Trophoblast cell (in vitro differentiated cells and primary cell): ENCODE results near the gene TBC1D13.

Experiments used
- DNase-seq, 2 donors: peaks; one replicate each; pipeline ENCODE4 v3.0.0-alpha.2; 2016
- H2AFZ ChIP-seq: 2 replicates; pipeline ENCODE4 v1.6.1; 2013; ENCODE audit warnings: low read length, moderate library complexity, mild to moderate bottlenecking; ENCODE audit not compliant: insufficient read depth, poor library complexity
- H2AK5ac ChIP-seq: 2 replicates; pipeline ENCODE4 v1.6.1; 2013; ENCODE audit warnings: mild to moderate bottlenecking, low read length
- H2BK120ac ChIP-seq: 2 replicates; pipeline ENCODE4 v1.6.1; 2013; ENCODE audit warnings: low read length, mild to moderate bottlenecking, moderate library complexity; ENCODE audit not compliant: insufficient read depth, poor library complexity
- H2BK12ac ChIP-seq: 2 replicates; pipeline ENCODE4 v1.6.1; 2013; ENCODE audit warnings: mild to moderate bottlenecking, low read length, moderate library complexity
- H2BK5ac ChIP-seq: 2 replicates; pipeline ENCODE4 v1.6.1; 2013; ENCODE audit warnings: low read length, low read depth, moderate library complexity, mild to moderate bottlenecking; ENCODE audit not compliant: poor library complexity
- H3K14ac ChIP-seq: 2 replicates; pipeline ENCODE4 v1.6.1; 2013; ENCODE audit warnings: mild to moderate bottlenecking, low read length
- H3K18ac ChIP-seq: 2 replicates; pipeline ENCODE4 v1.6.1; 2013; ENCODE audit warnings: mild to moderate bottlenecking, low read length
- H3K23ac ChIP-seq: 2 replicates; pipeline ENCODE4 v1.6.1; 2013; ENCODE audit warnings: low read length
- H3K27ac ChIP-seq: 2 replicates; pipeline ENCODE4 v1.5.1; 2013; ENCODE audit warnings: low read depth, mild to moderate bottlenecking, inconsistent platforms, low read length, moderate library complexity
- H3K27me3 ChIP-seq: 2 replicates; pipeline ENCODE4 v1.6.1; 2013; ENCODE audit warnings: inconsistent platforms, mild to moderate bottlenecking, low read length, moderate library complexity; ENCODE audit not compliant: insufficient read depth
- H3K36me3 ChIP-seq, 2 experiments: 1 replicate in 1 of 2; 2 replicates in 1 of 2; pipeline ENCODE4 v1.6.1; 2013; ENCODE audit warnings: low read length in 2 of 2, mild to moderate bottlenecking in 2 of 2, moderate library complexity in 1 of 2; ENCODE audit not compliant: insufficient read depth in 2 of 2, control insufficient read depth in 1 of 2
- H3K4ac ChIP-seq: 2 replicates; pipeline ENCODE4 v1.6.1; 2013; ENCODE audit warnings: low read depth, mild to moderate bottlenecking, low read length, moderate library complexity
- H3K4me1 ChIP-seq, 2 experiments: 1 replicate in 1 of 2; 2 replicates in 1 of 2; pipeline ENCODE4 v1.6.1; 2013; ENCODE audit warnings: low read length in 2 of 2, mild to moderate bottlenecking in 2 of 2, moderate library complexity in 1 of 2; ENCODE audit not compliant: insufficient read depth in 2 of 2, control insufficient read depth in 1 of 2
- H3K4me2 ChIP-seq: 2 replicates; pipeline ENCODE4 v1.6.1; 2013; ENCODE audit warnings: inconsistent platforms, mild to moderate bottlenecking, low read length, moderate library complexity
- H3K4me3 ChIP-seq: 2 replicates; pipeline ENCODE4 v1.5.1; 2013; ENCODE audit warnings: mild to moderate bottlenecking, low read depth, low read length, inconsistent platforms
- H3K79me1 ChIP-seq: one replicate; pipeline ENCODE4 v1.6.1; 2013; ENCODE audit warnings: low read length
- H3K79me2 ChIP-seq: 2 replicates; pipeline ENCODE4 v1.6.1; 2013; ENCODE audit warnings: low read length, mild to moderate bottlenecking; ENCODE audit not compliant: control insufficient read depth, insufficient read depth, poor library complexity
- H3K9ac ChIP-seq: 2 replicates; pipeline ENCODE4 v1.6.1; 2013; ENCODE audit warnings: mild to moderate bottlenecking, low read length
- H3K9me3 ChIP-seq: 2 replicates; pipeline ENCODE4 v1.6.1; 2013; ENCODE audit warnings: low read depth, mild to moderate bottlenecking, control low read depth, inconsistent platforms, low read length; ENCODE audit not compliant: insufficient read depth
- H4K12ac ChIP-seq: 2 replicates; pipeline ENCODE4 v1.6.1; 2013; ENCODE audit warnings: low read depth, mild to moderate bottlenecking, low read length, moderate library complexity
- H4K8ac ChIP-seq: 2 replicates; pipeline ENCODE4 v1.6.1; 2013; ENCODE audit warnings: low read depth, mild to moderate bottlenecking, low read length, moderate library complexity
- H4K91ac ChIP-seq: one replicate; pipeline ENCODE4 v1.6.1; 2013; ENCODE audit warnings: low read depth, mild to moderate bottlenecking, low read length, moderate library complexity
- WGBS: extraction: QIAGEN DNeasy Blood & Tissue Kit; methylation state at CpG from one replicate; pipeline ENCODE4 v1.1.7; 2013; ENCODE audit warnings: missing lambda C conversion rate; ENCODE audit not compliant: insufficient read length, insufficient coverage; ENCODE audit errors: extremely low coverage; 5-methylcytosine and 5-hydroxymethylcytosine counted together

Gene TBC1D13

GRCh38 chr9:128821584-128822406, 34.7 kb downstream of the TBC1D13 start:
- Histone ChIP-seq H3K79me2 (peaks cover 1% of the 10 kb centered on the region), H3K23ac (no peak overlapping the region), H3K27ac (no peak overlapping the region), H2BK5ac (no peak overlapping the region), H3K4ac (no peak overlapping the region), H3K4me2 (no peak overlapping the region), H2BK12ac (no peak overlapping the region), H2AK5ac (no peak overlapping the region), H3K79me1 (peaks cover 4% of the 10 kb centered on the region), H3K9ac (no peak overlapping the region), H3K4me1 (peaks cover 11 to 13% of the 10 kb centered on the region in 2 experiments), H3K18ac (no peak overlapping the region), H2AFZ (no peak overlapping the region), H4K12ac (no peak overlapping the region), H3K36me3 (peaks cover 56 to 57% of the 10 kb centered on the region in 2 experiments), H3K4me3 (no peak overlapping the region), H3K27me3 (no peaks in the 10 kb centered on the region), H4K91ac (no peak overlapping the region), H3K14ac (no peak overlapping the region), H4K8ac (no peak overlapping the region), H2BK120ac (no peak overlapping the region), H3K9me3 (no peaks in the 10 kb centered on the region)
- WGBS, result no CpG with 5 or more reads among the region's 16 CpGs
- no peak for DNase-seq

- H3K4me1 ChIP-seq, result peaks cover 11 to 13% of the 10 kb centered on the region in 2 experiments
- H2BK5ac ChIP-seq, result no peak overlapping the region
- no peak overlapping the region for H4K8ac ChIP-seq
- no peak overlapping the region for H3K4ac ChIP-seq
- H3K27ac ChIP-seq, result no peak overlapping the region
- H4K91ac ChIP-seq, result no peak overlapping the region
- no peak overlapping the region for H2BK120ac ChIP-seq
- no peak overlapping the region for H2AFZ ChIP-seq
- no peak overlapping the region for H4K12ac ChIP-seq
- no peak overlapping the region for H3K23ac ChIP-seq
- H3K4me2 ChIP-seq, result no peak overlapping the region
- peaks cover 60 to 64% of the 10 kb centered on the region in 2 experiments for H3K36me3 ChIP-seq
- peaks cover 4% of the 10 kb centered on the region for H3K79me1 ChIP-seq
- no peak overlapping the region for H3K9ac ChIP-seq
- no peaks in the 10 kb centered on the region for H3K27me3 ChIP-seq
- H3K14ac ChIP-seq, result no peak overlapping the region
- no peak overlapping the region for H3K4me3 ChIP-seq
- H3K18ac ChIP-seq, result no peak overlapping the region
- no peak overlapping the region for H2AK5ac ChIP-seq
- H3K9me3 ChIP-seq, result no peaks in the 10 kb centered on the region
- peaks cover 1% of the 10 kb centered on the region for H3K79me2 ChIP-seq
- H2BK12ac ChIP-seq, result no peak overlapping the region
- WGBS, result no CpG with 5 or more reads among the region's 22 CpGs
- no peak for DNase-seq
These were observed 35.5 kb downstream of the TBC1D13 start for GRCh38 chr9:128822407-128823042.

- Histone ChIP-seq H3K23ac (no peak overlapping the region), H3K27ac (no peak overlapping the region), H3K4me3 (peak overlapping the region; percentile 30), H2BK120ac (no peak overlapping the region), H3K9me3 (no peaks in the 10 kb centered on the region), H4K8ac (no peak overlapping the region), H3K4me2 (no peak overlapping the region), H3K4me1 (peaks cover 11 to 13% of the 10 kb centered on the region in 2 experiments), H3K27me3 (no peaks in the 10 kb centered on the region), H4K91ac (no peak overlapping the region), H3K18ac (no peak overlapping the region), H2BK5ac (no peak overlapping the region), H3K4ac (no peak overlapping the region), H3K79me2 (peaks cover 1% of the 10 kb centered on the region), H2AK5ac (no peak overlapping the region), H2BK12ac (no peak overlapping the region), H3K36me3 (peaks cover 60 to 64% of the 10 kb centered on the region in 2 experiments), H2AFZ (no peak overlapping the region), H3K14ac (no peak overlapping the region), H4K12ac (no peak overlapping the region), H3K79me1 (peaks cover 3% of the 10 kb centered on the region), H3K9ac (no peak overlapping the region)
- DNase-seq, result no peak
- WGBS, result no CpG with 5 or more reads among the region's 19 CpGs
These were observed 36.4 kb downstream of the TBC1D13 start for GRCh38 chr9:128823362-128823902.

- Histone ChIP-seq H2BK12ac (no peak overlapping the region), H3K27me3 (no peaks in the 10 kb centered on the region), H2BK120ac (no peak overlapping the region), H3K9me3 (no peaks in the 10 kb centered on the region), H2AK5ac (no peak overlapping the region), H3K9ac (no peak overlapping the region), H3K4me3 (no peak overlapping the region), H3K4me2 (no peak overlapping the region), H3K4ac (no peak overlapping the region), H3K79me1 (no peaks in the 10 kb centered on the region), H3K18ac (no peak overlapping the region), H3K27ac (no peak overlapping the region), H3K14ac (no peak overlapping the region), H4K12ac (no peak overlapping the region), H4K91ac (no peak overlapping the region), H3K4me1 (peaks cover 14 to 16% of the 10 kb centered on the region in 2 experiments), H4K8ac (no peak overlapping the region), H2BK5ac (no peak overlapping the region), H3K79me2 (peaks cover 2% of the 10 kb centered on the region), H3K23ac (no peak overlapping the region), H2AFZ (no peak overlapping the region), H3K36me3 (peaks cover 60 to 64% of the 10 kb centered on the region in 2 experiments)
- no CpG with 5 or more reads among the region's 12 CpGs for WGBS
- no peak for DNase-seq
These were observed 36.9 kb downstream of the TBC1D13 start for GRCh38 chr9:128823903-128824406.
